ENCODE data around the gene KDM4B. TPM values are rescaled to one million over a fixed set of nuclear protein-coding genes. Genes with fewer than 3 reads are reported as not detected.

Gene KDM4B
- total RNA-seq, 4 donors from 2014 or later: 26.0 to 51.2 (median 34.2) TPM

- H3K36me3 ChIP-seq: peaks cover 35 to 92% (median 73%) of the 10 kb centered on the region in 4 donors
- 93% methylated on average over 28 of the region's 40 CpGs for WGBS
These were observed 150.5 kb downstream of the KDM4B start for GRCh38 chr19:5119297-5119998.

DNA sequence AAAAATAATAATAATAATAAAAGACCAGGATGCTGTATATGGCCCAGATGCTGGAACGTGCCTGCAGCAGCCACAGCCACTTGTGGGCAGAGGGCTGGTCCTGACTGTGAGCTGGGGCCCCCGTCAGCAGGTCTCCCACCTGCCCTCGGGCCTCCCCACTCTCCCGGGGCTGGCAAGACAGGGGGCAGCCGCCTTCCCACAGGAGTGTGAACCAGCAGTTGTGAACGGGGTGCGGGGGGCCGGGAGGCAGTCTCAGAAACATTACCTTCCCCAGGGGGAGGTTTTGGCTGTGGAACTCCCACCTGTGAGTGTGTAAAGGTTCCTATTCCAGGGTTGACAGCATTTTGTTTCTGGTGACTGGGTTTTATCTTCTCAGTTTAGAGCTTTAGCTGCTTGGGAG, 151.4 kb downstream of the KDM4B start:
- no peak overlapping the region for H3K27ac ChIP-seq (replicated peaks in 1 of 4)
- peaks cover 0 to 6% (median 0%) of the 10 kb centered on the region in 4 donors for H3K4me1 ChIP-seq
- no peaks in the 10 kb centered on the region for H3K9me3 ChIP-seq
- H3K27me3 ChIP-seq: no peaks in the 10 kb centered on the region
- peaks cover 35 to 91% (median 65%) of the 10 kb centered on the region in 4 donors for H3K36me3 ChIP-seq
- TF ChIP-seq POLR2AphosphoS5 (IDR thresholded peaks at IDR 0.05): no peak
- no peak for TF ChIP-seq EP300 (IDR thresholded peaks at IDR 0.05)
- no peak for TF ChIP-seq POLR2A (IDR thresholded peaks at IDR 0.05; ENCODE audit: low read depth)
- TF ChIP-seq, protein P1, sequence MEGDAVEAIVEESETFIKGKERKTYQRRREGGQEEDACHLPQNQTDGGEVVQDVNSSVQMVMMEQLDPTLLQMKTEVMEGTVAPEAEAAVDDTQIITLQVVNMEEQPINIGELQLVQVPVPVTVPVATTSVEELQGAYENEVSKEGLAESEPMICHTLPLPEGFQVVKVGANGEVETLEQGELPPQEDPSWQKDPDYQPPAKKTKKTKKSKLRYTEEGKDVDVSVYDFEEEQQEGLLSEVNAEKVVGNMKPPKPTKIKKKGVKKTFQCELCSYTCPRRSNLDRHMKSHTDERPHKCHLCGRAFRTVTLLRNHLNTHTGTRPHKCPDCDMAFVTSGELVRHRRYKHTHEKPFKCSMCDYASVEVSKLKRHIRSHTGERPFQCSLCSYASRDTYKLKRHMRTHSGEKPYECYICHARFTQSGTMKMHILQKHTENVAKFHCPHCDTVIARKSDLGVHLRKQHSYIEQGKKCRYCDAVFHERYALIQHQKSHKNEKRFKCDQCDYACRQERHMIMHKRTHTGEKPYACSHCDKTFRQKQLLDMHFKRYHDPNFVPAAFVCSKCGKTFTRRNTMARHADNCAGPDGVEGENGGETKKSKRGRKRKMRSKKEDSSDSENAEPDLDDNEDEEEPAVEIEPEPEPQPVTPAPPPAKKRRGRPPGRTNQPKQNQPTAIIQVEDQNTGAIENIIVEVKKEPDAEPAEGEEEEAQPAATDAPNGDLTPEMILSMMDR (IDR thresholded peaks at IDR 0.05): no peak
- no peak overlapping the region for H3K4me3 ChIP-seq
- 97% methylated on average over 8 of the region's 8 CpGs for WGBS
- intact Hi-C loops (cut with DNase I): no loop called here
- DNase-seq (ENCODE audit: extremely low spot score): no peak

More at GRCh38 chr19:5119297-5119998, 150.5 kb downstream of the KDM4B start:
- TF ChIP-seq EP300 (IDR thresholded peaks at IDR 0.05) (no peak), POLR2AphosphoS5 (IDR thresholded peaks at IDR 0.05) (no peak), POLR2A (IDR thresholded peaks at IDR 0.05; ENCODE audit: low read depth) (no peak)
- TF ChIP-seq, protein P1 (IDR thresholded peaks at IDR 0.05): no peak
- Histone ChIP-seq H3K4me3 (no peak overlapping the region), H3K27ac (replicated peaks in 1 of 4) (no peak overlapping the region), H3K27me3 (no peaks in the 10 kb centered on the region), H3K9me3 (no peaks in the 10 kb centered on the region), H3K4me1 (peaks cover 0 to 9% (median 0%) of the 10 kb centered on the region in 4 donors)
- intact Hi-C loops (cut with DNase I): no loop called here
- DNase-seq (ENCODE audit: extremely low spot score): no peak

DNA sequence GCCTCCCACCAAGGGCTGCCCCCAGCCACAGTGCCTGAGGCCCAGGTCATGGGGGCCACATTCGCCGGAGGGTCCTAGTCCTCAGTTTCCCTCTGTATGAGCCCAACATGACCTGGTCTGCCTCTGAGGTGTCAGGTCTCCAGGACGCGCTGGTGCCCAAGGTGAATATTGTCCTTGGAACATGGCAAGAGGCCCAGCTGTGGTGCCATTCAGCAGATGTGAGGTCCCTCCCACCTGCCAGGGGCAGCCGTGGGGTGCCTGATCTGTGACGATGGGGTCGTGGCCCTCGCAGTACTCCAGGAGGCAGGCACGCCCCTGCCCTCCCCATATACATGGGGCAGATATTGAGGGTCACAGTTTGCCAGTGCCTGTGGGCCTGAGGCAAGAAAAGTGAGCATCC, 151.9 kb downstream of the KDM4B start:
- 90% methylated on average over 5 of the region's 9 CpGs for WGBS
- Histone ChIP-seq H3K36me3 (peaks cover 35 to 88% (median 62%) of the 10 kb centered on the region in 4 donors), H3K4me3 (no peak overlapping the region), H3K27ac (replicated peaks in 1 of 4) (no peak overlapping the region), H3K27me3 (no peaks in the 10 kb centered on the region), H3K9me3 (no peaks in the 10 kb centered on the region), H3K4me1 (peaks cover 0 to 8% (median 0%) of the 10 kb centered on the region in 4 donors)
- DNase-seq (ENCODE audit: extremely low spot score): no peak
- intact Hi-C loops (cut with DNase I): no loop called here
- TF ChIP-seq POLR2A (IDR thresholded peaks at IDR 0.05; ENCODE audit: low read depth): no peak
- no peak for TF ChIP-seq POLR2AphosphoS5 (IDR thresholded peaks at IDR 0.05)
- TF ChIP-seq, protein P1 (IDR thresholded peaks at IDR 0.05): no peak
- TF ChIP-seq EP300 (IDR thresholded peaks at IDR 0.05): no peak

DNA sequence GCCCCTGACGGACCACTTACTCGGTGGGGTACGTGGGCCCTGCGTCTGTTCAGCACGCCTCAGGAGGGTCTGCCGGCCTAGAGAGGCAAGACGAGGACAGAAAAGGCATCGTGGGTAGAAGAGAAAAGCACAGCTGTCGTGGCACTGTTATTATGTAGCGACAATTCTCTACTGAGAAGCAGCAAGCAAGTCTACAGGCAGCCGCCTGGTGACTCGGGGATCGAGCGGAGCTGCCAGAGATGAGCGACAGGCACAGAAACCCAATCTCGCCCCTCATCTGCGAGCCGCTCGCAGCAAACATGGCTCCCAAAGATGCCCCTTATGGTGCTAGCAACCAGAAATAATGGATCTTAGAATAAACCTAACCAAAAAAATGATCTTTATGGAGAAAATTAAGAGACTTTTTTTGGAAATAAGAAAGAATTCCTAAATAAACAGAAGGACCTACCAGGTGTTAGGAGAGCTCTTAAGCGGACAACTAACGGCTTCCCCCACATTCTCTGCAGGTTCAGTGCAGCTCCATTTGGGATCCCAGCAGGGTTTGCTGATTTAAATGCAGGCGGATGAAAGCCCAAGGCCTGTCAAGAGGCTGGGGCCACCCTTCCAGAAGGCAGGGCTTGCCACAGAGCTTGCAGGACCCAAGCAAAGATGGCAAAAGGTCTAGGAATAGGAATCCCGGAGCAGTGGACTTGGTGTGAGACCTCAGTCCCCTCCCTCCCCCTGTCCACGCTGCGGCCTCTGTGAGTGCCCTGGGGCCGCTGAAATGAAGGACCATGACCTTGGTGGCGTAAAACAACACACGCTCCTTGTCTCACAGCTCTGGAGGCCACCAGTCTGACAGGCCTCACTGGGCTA, 152.6 kb downstream of the KDM4B start:
- 94% methylated on average over 25 of the region's 28 CpGs for WGBS
- intact Hi-C loops (cut with DNase I): no loop called here
- no peak overlapping the region for H3K4me3 ChIP-seq
- TF ChIP-seq POLR2AphosphoS5 (IDR thresholded peaks at IDR 0.05) (no peak), EP300 (IDR thresholded peaks at IDR 0.05) (no peak), POLR2A (IDR thresholded peaks at IDR 0.05; ENCODE audit: low read depth) (no peak)
- TF ChIP-seq, protein P1 (IDR thresholded peaks at IDR 0.05): no peak
- peaks cover 0 to 14% (median 0%) of the 10 kb centered on the region in 4 donors for H3K4me1 ChIP-seq
- peaks cover 35 to 87% (median 62%) of the 10 kb centered on the region in 4 donors for H3K36me3 ChIP-seq
- no peak overlapping the region for H3K27ac ChIP-seq (replicated peaks in 1 of 4)
- H3K27me3 ChIP-seq: no peaks in the 10 kb centered on the region
- no peaks in the 10 kb centered on the region for H3K9me3 ChIP-seq
- no peak for DNase-seq (ENCODE audit: extremely low spot score)

All from esophagus muscularis mucosa (tissue), 4 donors.